ENCODE results near the gene CDHR2. TPM values are rescaled to one million over a fixed set of nuclear protein-coding genes. Genes with fewer than 3 reads are reported as not detected.
A peak's percentile ranks its signal among the peaks of the same experiment; 100 is the strongest.

CDHR2 gene
- total RNA-seq, 1 donor from 2014 or later: 0.20 TPM

DNA sequence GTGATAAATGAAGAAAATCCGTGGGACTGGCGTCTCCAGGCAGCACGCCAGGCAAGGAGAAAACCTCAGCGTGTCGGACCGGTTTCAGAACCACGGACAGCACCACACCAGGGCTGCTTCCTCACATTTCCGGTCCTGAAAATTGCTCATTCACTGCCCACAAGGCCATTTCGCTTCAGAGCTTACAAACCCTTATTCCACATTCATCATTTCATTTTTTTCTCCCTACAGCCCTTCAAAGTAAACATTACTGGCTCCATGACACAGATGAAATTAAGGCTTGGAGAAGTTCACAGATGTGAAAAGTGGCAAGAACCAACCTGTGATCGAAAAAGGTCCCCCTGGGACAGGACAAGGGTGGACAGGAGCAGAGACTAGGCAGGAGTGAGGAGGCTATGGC is 62.3 kb downstream of the CDHR2 start:
- intact Hi-C loops (cut with micrococcal nuclease): no loop called here
- ATAC-seq (no peak), DNase-seq (peak; percentile 85)

DNA sequence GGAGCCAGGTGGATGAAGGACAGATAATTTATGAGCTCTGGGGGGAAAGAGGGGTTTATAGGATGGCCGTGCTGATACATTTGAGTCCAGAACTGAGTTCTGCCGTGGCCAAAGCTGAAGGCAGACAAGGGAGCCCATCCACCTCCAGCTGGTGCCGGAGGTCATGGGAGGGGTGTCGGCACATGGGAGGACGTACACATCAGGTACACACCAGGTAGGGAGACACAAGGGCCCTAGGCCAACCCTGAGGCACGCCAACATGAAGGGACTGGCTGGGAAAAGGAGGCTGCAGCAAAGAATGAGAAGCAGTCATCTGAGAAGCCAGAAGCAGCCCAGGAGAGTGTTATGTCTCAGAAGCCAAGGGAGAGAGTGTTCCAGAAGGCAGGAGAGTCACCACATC is 62.9 kb downstream of the CDHR2 start:
- ATAC-seq (no peak), DNase-seq (no peak)
- intact Hi-C loops (cut with micrococcal nuclease): no loop called here

DNA sequence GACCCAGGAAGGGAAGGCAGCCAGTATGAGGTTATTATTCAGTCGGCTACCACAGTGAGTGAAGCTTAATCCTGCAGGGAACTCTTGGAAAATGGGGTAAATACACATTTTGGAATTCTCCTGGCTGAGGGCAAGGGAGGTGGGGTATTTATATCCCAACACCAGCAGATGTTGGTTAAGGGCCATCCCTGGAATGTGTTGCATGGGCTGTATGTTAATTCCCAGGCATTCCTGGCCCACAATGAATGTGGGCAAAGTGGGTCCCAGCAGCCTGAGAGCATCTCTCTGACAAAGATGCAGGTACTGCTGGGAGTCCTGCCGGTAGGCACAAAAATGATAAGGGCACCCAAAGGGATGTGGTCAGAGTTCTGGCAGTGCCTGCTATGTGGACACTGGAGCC is 63.7 kb downstream of the CDHR2 start:
- ATAC-seq: no peak
- no peak for DNase-seq
- intact Hi-C loops (cut with micrococcal nuclease): no loop called here

GRCh38 chr5:176614805-176615478 is 65.8 kb downstream of the CDHR2 start:
- intact Hi-C loops (cut with micrococcal nuclease): no loop called here
- ATAC-seq (no peak), DNase-seq (no peak)

DNA sequence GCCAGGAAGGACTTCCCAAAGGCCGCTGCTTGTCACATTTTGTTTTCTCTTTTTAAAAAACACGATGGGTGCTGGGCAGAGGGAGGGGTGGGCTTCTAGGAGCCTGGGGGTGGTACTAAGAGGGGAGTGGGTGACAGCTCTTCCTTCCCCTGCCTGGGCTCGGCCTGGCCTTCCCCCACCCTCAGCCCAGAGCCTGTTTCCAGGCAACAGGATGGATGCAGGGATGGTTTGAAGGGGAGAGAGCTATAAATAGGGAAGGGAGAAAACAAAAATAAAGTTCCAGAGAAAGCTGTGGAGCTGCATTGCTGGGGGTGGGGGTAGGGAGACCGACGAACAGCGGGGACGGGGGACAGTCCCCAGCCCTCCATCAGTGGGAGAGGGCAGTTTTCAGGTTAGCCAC is 67.4 kb downstream of the CDHR2 start:
- ATAC-seq: no peak
- intact Hi-C loops (cut with micrococcal nuclease): no loop called here
- DNase-seq: no peak

DNA sequence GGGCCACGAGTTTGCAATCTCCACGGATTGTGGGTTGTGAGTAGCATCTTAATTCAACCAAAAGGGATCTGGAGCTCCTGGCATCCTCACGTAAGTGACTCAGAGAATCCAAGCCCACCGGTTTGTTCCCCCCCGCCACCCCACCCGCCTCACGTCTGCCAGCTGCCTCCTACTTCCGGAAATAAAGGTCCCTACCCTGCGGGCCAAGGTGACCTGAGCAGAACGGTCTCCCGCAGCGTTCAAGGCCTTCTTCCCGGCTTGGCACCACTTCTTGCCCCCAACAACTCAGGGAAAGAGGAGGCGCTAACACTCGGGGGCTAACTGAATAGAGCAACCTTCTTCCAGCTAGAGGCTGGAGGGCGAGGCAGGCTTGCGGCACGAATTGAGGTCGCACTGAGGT is 69.6 kb downstream of the CDHR2 start:
- intact Hi-C loops (cut with micrococcal nuclease): no loop called here
- DNase-seq (no peak), ATAC-seq (no peak)

DNA sequence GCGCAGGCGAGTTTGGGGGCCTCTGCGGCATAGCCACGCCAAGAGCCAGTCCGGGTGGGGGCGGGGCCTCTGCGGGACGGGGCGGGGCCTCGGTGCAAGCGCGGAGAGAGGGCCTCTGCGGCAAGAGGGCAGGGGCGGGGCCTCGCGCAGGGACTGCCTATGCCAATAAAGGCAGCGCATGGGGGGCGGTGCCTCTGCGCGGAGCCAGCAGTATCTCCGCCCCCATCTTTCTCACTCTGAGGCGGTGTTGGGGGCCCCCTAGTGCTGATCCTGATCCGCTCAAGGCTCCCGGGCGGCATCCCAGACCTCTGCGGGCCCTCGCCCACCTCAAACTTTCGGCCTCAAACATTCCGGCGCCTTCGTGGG is 70.0 kb downstream of the CDHR2 start:
- intact Hi-C loops (cut with micrococcal nuclease): no loop called here

DNA sequence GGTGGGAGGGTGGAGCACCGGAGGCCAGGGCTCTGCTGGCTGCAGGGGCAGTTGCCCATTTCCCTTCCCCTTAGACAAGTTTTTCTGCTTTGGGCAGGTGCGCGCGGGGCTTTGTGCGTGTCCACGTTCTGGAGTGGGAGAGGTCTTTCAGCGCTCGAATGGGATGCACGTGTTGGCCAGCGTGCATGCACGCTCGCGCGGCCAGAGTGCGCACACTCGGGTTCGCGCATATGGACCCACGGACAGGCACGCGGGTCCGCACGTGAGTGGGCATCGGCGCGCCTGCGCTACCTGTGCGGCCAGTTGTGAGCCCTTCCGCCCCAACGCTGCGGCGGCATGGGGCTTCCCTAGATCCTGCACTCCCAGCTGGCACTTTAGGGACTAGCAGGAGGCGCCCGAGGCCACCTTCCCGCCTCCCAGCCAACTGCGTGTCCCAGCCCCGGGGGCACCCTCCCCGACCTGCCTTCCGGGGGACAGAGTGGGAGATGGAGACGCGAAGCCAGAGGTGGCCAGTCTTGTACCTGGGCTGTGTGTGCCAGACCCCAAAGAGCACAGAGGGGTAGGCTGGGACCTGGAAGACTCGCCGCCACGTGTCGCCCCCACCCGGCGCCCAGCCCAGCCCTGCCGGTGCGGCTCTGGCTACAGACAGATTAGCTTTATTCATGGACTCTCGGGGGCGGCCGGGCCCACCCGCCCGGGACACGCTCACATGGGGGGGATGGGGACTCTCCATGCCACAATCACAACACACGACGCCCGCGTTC is 70.6 kb downstream of the CDHR2 start:
- no peak for ATAC-seq
- intact Hi-C loops (cut with micrococcal nuclease): no loop called here
- DNase-seq: no peak

More for the DNA sequence above, 70.0 kb downstream of the CDHR2 start:
- peak; percentile 68 for DNase-seq
- ATAC-seq: peak; percentile 71

DNA sequence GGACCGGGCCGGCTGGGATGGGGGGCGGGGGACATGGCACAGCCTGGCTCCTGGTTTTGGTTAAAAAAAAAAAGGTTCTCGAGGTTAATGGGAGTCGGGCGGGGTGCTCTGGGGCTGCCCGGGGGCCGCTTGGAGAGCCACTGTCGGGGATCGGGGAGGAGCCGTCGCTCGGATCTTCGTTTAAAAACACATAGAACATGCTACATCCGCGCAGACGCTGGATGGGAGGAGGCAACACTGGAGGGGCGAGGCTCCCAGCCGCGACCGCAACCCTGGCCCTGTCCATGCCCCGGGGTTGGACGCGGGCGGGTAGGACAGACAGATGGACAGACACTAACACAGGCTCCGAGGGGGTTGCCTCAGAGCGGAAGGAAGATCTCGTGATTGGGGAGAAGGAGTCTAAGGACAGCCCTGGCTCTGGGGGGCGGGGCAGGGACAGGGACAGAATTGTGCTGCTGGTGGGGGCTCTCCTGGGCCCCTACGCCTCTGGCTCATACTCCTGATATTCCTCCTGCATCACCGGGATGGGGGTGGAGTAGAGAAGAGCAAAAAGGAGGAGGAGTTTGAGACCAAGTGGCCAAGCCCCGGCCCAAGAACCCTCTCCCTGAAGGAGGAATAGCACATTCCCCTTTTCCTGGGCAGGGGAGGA is 71.3 kb downstream of the CDHR2 start:
- DNase-seq (no peak), ATAC-seq (peak; percentile 18)
- intact Hi-C loops (cut with micrococcal nuclease): no loop called here

DNA sequence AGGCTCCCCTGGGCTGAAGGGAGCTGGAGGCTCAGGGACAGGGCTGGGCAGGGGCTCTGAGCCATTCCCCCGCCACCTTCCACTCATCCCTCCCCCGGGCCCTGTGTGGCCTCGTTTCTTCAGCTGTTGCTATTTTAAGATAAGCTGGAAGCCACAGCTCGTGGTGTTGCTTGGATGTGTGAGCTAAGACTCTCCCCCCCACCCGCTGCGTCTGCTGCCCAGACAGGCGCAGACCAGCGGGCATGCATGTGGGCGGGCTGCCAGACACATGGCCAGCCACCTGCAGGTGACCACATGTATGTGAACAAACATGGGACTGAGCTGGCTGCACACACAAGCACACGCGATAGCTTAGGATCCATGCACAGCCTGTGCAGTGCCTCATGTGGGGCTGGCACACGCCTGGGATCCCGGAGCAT is 72.5 kb downstream of the CDHR2 start:
- no peak for DNase-seq

DNA sequence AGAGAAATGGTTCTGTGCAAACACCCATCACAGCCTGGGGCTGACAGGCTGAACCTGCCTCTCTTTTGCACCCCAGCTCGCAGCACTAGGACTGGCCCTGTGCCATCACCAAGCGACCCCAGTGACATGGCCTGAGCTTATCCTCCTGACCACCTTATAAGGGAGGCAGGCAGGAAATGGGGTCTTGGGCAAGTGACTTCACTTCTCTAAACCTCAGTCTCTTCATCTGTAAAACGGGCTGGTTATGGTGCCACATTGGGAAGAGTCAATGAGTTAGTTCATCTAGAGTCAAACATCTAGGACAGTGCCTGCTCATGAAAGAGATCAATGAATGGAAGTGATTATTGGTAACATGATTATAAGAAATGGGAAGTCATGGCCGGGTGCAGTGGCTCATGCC is 75.0 kb downstream of the CDHR2 start:
- DNase-seq (no peak), ATAC-seq (no peak)
- intact Hi-C loops (cut with micrococcal nuclease): no loop called here

More for the DNA sequence above, 72.5 kb downstream of the CDHR2 start:
- ATAC-seq: peak; percentile 57
- intact Hi-C loops (cut with micrococcal nuclease): no loop called here

DNA sequence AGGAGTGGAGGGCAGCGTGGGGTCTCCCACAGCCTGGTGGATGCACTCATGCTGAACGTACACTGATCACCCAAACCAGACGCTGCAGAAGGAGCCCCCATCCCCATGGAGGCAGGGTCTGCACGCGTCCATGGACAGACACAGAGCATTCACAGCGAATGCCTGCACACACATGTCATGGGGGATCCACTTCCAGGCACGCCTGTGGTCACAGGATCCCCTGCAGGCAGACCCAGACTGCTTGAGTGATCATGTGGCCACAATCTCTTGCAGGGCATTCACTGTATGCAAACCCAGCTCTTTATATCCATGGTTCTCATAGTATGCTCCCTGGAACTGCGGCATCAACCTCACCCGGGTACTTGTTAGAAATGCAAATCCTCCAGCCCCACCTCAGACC is 75.8 kb downstream of the CDHR2 start:
- ATAC-seq: no peak
- no peak for DNase-seq
- intact Hi-C loops (cut with micrococcal nuclease): no loop called here

DNA sequence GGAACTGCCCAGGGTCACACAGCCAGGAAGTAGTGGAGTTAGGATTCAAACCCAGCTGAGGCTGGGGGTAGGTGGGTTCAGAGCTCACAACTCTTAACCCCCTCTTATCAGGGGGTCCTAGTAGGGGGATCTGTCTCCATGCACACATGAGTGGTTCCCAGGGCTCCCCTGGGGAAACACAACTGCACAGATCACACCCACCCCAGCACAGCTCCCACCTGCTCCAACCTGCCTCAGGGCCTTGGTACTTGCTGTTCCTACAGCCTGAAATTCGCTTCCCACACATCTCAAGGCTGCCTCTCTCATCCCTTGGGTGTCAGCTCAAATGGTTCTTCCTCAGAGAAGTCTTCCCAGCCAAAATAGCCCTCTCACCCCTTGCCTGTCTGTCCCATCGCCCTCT is 76.4 kb downstream of the CDHR2 start:
- DNase-seq: no peak
- no peak for ATAC-seq
- intact Hi-C loops (cut with micrococcal nuclease): no loop called here

GRCh38 chr5:176625966-176626875 is 77.1 kb downstream of the CDHR2 start:
- intact Hi-C loops (cut with micrococcal nuclease): no loop called here
- DNase-seq: no peak
- ATAC-seq: no peak

GRCh38 chr5:176626876-176627236 is 77.7 kb downstream of the CDHR2 start:
- no peak for ATAC-seq
- intact Hi-C loops (cut with micrococcal nuclease): no loop called here
- no peak for DNase-seq

DNA sequence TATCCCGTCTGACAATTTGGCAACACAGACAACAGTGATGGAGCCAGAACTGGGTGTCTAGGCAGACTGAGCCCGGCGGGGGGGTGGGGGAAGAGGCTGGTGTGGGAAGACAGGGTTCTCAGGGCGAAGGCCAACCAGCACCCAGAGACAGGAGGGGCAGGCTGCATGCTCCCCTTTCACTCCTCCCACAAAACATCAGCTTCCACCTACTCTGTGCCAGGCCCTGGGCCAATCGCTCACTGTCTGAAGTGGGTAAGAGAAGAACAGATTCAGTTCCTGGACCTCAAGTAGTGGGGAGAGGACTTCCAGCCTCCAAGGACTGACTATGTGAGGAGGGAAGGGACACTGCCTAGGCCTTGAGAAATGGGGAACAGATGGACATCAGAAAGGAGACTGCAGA is 78.4 kb downstream of the CDHR2 start:
- no peak for ATAC-seq

DNA sequence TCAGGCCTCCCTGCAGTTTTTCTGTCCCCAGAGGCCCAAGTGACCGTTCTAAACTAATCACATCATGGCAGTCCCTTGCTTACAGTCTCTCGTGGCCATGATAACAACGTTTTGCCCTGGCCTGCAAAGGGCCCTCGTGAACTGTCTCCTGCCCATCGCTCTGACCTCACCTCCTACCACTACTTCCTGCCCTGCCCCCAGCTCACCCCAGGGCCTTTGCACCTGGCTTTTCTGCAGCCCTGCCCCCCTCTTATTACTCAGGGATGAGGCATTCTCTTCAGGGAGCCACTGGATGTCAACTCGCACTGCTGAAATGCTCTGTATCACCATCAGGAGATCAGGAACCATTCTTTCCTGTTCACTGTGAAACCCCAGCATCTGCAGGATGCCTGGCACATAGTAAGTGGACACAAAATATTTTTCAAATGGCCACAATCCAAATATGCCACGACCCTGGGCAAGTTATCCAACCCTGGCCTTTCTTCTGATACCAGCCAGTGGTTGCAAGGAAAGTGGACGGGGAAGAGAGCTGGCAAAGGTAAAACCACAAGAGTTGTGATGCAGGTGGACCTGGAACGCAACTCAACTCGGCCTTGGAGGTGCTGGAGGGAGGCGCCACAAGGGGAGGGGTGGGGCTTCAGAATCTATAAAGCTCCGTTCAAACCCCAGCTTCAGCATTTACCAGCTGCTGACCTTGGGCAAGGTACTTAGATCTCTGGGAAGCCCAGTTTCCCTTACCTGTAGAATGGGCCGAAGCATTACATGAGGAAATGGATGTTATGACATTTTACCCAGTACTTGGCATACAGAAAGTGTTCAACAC is 79.5 kb downstream of the CDHR2 start:
- DNase-seq: no peak
- intact Hi-C loops (cut with micrococcal nuclease): no loop called here
- ATAC-seq: no peak

More for the DNA sequence above, 78.4 kb downstream of the CDHR2 start:
- no peak for DNase-seq
- intact Hi-C loops (cut with micrococcal nuclease): no loop called here

DNA sequence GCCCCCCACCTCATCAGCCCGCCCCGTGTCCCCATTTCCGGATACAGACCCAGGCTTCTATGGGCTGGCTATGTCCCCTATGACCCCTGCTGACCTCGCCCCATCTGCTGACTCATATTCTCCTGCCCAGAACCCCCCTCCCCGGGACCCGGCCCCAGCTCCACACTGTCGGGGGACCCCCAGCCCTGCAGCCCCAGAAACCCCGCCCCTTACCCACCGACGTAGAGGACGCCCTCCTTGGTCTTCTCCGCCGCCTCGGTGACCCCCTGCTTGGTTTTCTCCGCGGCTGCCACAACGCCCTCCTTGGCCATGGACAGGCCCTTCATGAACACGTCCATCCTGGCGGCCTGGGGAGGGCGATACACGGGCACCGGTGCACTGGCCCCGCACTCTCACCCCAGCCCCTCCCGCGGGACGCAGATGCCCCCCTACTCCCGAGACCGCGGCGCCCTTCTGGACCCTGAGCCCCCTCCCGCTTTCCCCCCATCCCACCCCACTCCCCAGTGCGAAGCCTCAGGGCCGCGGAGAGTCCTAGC is 80.2 kb downstream of the CDHR2 start:
- DNase-seq (no peak), ATAC-seq (no peak)
- intact Hi-C loops (cut with micrococcal nuclease): no loop called here

Measured in left ventricle myocardium superior (tissue), 1 donor.